HCT116 (cell line): ENCODE data around the gene MGRN1. TPM values are rescaled to one million over a fixed set of nuclear protein-coding genes. Genes with fewer than 3 reads are reported as not detected.

Source experiments
- ATAC-seq: fragments of 200-7000 bp; cut with Tn5 transposase; 2 replicates; pipeline ENCODE4 v1.9.1; 2020; ENCODE audit warnings: mild to moderate bottlenecking, moderate library complexity
- BruUV-seq: library from RNA; stranded (reverse); fragments of 400-500 nt; replicated peaks from 2 replicates; lab custom pipeline; 2021; lab: Mats Ljungman, UMichigan
- CTCF ChIA-PET: fragments of 300-600 bp; sonication (Branson Sonifier 250); formaldehyde crosslinking; loops from one replicate; lab custom pipeline; 2021; ENCODE audit warnings: antibody characterized with exemption; lab: Charles Lee
- POLR2A ChIA-PET: fragments of 300-600, 350-600 bp; sonication (Branson Sonifier 250); formaldehyde crosslinking; loops from one replicate; lab custom pipeline; 2021; ENCODE audit warnings: antibody characterized with exemption; lab: Charles Lee
- RAD21 ChIA-PET, 2 experiments: fragments of 300-600 bp; sonication (Branson Sonifier 250); formaldehyde crosslinking; loops; one replicate each; lab custom pipeline; 2023; ENCODE audit warnings: low total read pairs in 2 of 2; ENCODE audit not compliant: uncharacterized antibody in 2 of 2, unreplicated experiment in 2 of 2, low non-redundant PET in 1 of 2; lab: Charles Lee
- DNase-seq: peaks from one replicate; pipeline ENCODE4 v3.0.0-alpha.2; 2010; ENCODE audit warnings: low read depth, low spot score
- H2AFZ ChIP-seq: fragments of 200-600 bp; shearing (Covaris generic), sonication (generic); 2 replicates; pipeline ENCODE4 v1.6.1; 2017; ENCODE audit warnings: low read depth, mixed run types, mixed read lengths, antibody characterized with exemption, low read length; ENCODE audit not compliant: poor library complexity, severe bottlenecking
- H3K27ac ChIP-seq: 2 replicates; pipeline ENCODE4 v1.5.1; 2012; ENCODE audit warnings: low read depth, low read length
- H3K27me3 ChIP-seq: fragments of 200-600 bp; sonication (generic); 2 replicates; pipeline ENCODE4 v1.6.1; 2016; ENCODE audit warnings: mixed run types, low read length, mixed read lengths; ENCODE audit not compliant: insufficient read depth
- H3K36me3 ChIP-seq, 2 experiments: fragments of 200-500 bp in 1 of 2; fragments of 200-600 bp in 1 of 2; sonication (Bioruptor generic) in 1 of 2; sonication (generic) in 1 of 2; 2 replicates each; pipeline versions ENCODE4 v1.5.1 to v1.6.1; 2014 to 2016; ENCODE audit warnings: low read length in 2 of 2, inconsistent platforms in 1 of 2, mixed read lengths in 1 of 2, mixed run types in 1 of 2; ENCODE audit not compliant: insufficient read depth in 2 of 2, control insufficient read depth in 1 of 2
- H3K4me1 ChIP-seq, 2 experiments: fragments of 200-600 bp in 1 of 2; sonication (generic) in 1 of 2; 2 replicates each; pipeline versions ENCODE4 v1.5.1 to v1.6.1; 2012 to 2017; ENCODE audit warnings: low read length in 2 of 2, inconsistent platforms in 1 of 2, mild to moderate bottlenecking in 1 of 2, mixed read lengths in 1 of 2, mixed run types in 1 of 2, moderate library complexity in 1 of 2; ENCODE audit not compliant: insufficient read depth in 2 of 2, control insufficient read depth in 1 of 2
- H3K4me2 ChIP-seq: fragments of 200-600 bp; sonication (generic); 2 replicates; pipeline ENCODE4 v1.6.1; 2017; ENCODE audit warnings: mixed run types, low read length, mixed read lengths
- H3K4me3 ChIP-seq, 2 experiments: fragments of 200-600 bp in 1 of 2; sonication (generic) in 1 of 2; replicated peaks in 1 of 2; 2 replicates each; pipeline ENCODE4 v1.5.1; 2011 to 2016; ENCODE audit warnings: low read length in 2 of 2, control low read depth in 1 of 2, low read depth in 1 of 2, mild to moderate bottlenecking in 1 of 2, mixed read lengths in 1 of 2, mixed run types in 1 of 2
- H3K79me2 ChIP-seq: fragments of 200-600 bp; sonication (generic); 2 replicates; pipeline ENCODE4 v1.6.1; 2017; ENCODE audit warnings: mild to moderate bottlenecking, mixed run types, low read length, moderate library complexity, mixed read lengths; ENCODE audit not compliant: insufficient read depth
- H3K9ac ChIP-seq: fragments of 200-600 bp; sonication (generic); 2 replicates; pipeline ENCODE4 v1.6.1; 2016; ENCODE audit warnings: low read length, mixed read lengths
- H3K9me2 ChIP-seq: fragments of 200-600 bp; sonication (generic), shearing (Covaris generic); 2 replicates; pipeline ENCODE4 v1.6.1; 2017; ENCODE audit warnings: mixed run types, mild to moderate bottlenecking, moderate library complexity; ENCODE audit not compliant: insufficient read depth
- H3K9me3 ChIP-seq, 2 experiments: fragments of 200-500 bp in 1 of 2; fragments of 200-600 bp in 1 of 2; sonication (Bioruptor generic) in 1 of 2; sonication (generic) in 1 of 2; 2 replicates each; pipeline ENCODE4 v1.6.1; 2014 to 2017; ENCODE audit warnings: low read length in 2 of 2, mixed read lengths in 2 of 2, inconsistent platforms in 1 of 2, low read depth in 1 of 2, mild to moderate bottlenecking in 1 of 2, mixed run types in 1 of 2, moderate library complexity in 1 of 2; ENCODE audit not compliant: control insufficient read depth in 1 of 2, insufficient read depth in 1 of 2
- H4K20me1 ChIP-seq: fragments of 200-600 bp; sonication (generic), shearing (Covaris generic); 2 replicates; pipeline ENCODE4 v1.6.1; 2017; ENCODE audit warnings: mixed run types, mild to moderate bottlenecking, moderate library complexity; ENCODE audit not compliant: insufficient read depth
- CBX3 ChIP-seq: IDR thresholded peaks from 2 replicates; pipeline ENCODE4 v1.6.1; 2012; ENCODE audit warnings: low read depth
- EZH2 ChIP-seq: fragments of 200-600 bp; sonication (generic); IDR thresholded peaks from 2 replicates; pipeline ENCODE4 v1.6.1; 2017; ENCODE audit warnings: antibody characterized with exemption, mixed run types
- FOSL1 ChIP-seq: IDR thresholded peaks from 2 replicates; pipeline ENCODE4 v1.6.1; 2012; ENCODE audit warnings: low read depth
- JUND ChIP-seq: IDR thresholded peaks from 2 replicates; pipeline ENCODE4 v1.6.1; 2012
- RAD21 ChIP-seq: IDR thresholded peaks from 2 replicates; pipeline ENCODE4 v1.6.1; 2012; ENCODE audit warnings: low read depth, mild to moderate bottlenecking
- SIN3A ChIP-seq: IDR thresholded peaks from 2 replicates; pipeline ENCODE4 v1.6.1; 2012; ENCODE audit warnings: low read depth
- SRF ChIP-seq: IDR thresholded peaks from 2 replicates; pipeline ENCODE4 v1.6.1; 2012; ENCODE audit warnings: low read depth
- TCF7L2 ChIP-seq: IDR thresholded peaks from 2 replicates; pipeline ENCODE4 v1.7.0; 2011; ENCODE audit warnings: borderline replicate concordance, inconsistent platforms; ENCODE audit not compliant: insufficient read depth, insufficient read length; ENCODE audit errors: extremely low read depth
- YY1 ChIP-seq: IDR thresholded peaks from 2 replicates; pipeline ENCODE4 v1.6.1; 2011; ENCODE audit warnings: low read length, low read depth, moderate library complexity, mild to moderate bottlenecking; ENCODE audit not compliant: insufficient replicate concordance; ENCODE audit errors: extremely low read depth
- ZFX ChIP-seq: fragments of 450-650 bp; IDR thresholded peaks from 2 replicates; pipeline ENCODE4 v1.6.1; 2017
- intact Hi-C: fragments of 100-400 bp; cut with micrococcal nuclease; formaldehyde crosslinking; loops from 2 replicates; pipeline ENCODE4 v1.10.0; 2022
- total RNA-seq: library from RNA; stranded (reverse); gene quantifications from one replicate; pipeline ENCODE4 v1.2.1, GENCODE V29; 2021; ENCODE audit not compliant: unreplicated experiment
- TF ChIP-seq, protein P1 (sequence below): IDR thresholded peaks from 2 replicates; pipeline ENCODE4 v1.6.1; 2012; ENCODE audit warnings: low read depth
- TF ChIP-seq, protein P2 (sequence below): IDR thresholded peaks from 2 replicates; pipeline ENCODE4 v1.6.1; 2011; ENCODE audit warnings: mild to moderate bottlenecking, low read length, moderate library complexity; ENCODE audit not compliant: insufficient replicate concordance; ENCODE audit errors: extremely low read depth
- TF ChIP-seq, protein P3 (sequence below), 3 experiments: fragments of 200-600 bp in 1 of 3; sonication (generic) in 1 of 3; IDR thresholded peaks in 2 of 3; conservative IDR thresholded peaks in 1 of 3; 2 replicates each; pipeline ENCODE4 v1.5.1; 2012 to 2017; ENCODE audit warnings: low read depth in 2 of 3, low read length in 2 of 3, antibody characterized with exemption in 1 of 3, borderline replicate concordance in 1 of 3, control low read depth in 1 of 3, mild to moderate bottlenecking in 1 of 3, mixed read lengths in 1 of 3, mixed run types in 1 of 3, moderate library complexity in 1 of 3; ENCODE audit not compliant: insufficient read depth in 1 of 3
- TF ChIP-seq, protein P4 (sequence below): IDR thresholded peaks from 2 replicates; pipeline ENCODE4 v1.6.1; 2012

MGRN1 gene
- total RNA-seq, 1 experiment from 2014 or later, result 50.6 TPM

DNA sequence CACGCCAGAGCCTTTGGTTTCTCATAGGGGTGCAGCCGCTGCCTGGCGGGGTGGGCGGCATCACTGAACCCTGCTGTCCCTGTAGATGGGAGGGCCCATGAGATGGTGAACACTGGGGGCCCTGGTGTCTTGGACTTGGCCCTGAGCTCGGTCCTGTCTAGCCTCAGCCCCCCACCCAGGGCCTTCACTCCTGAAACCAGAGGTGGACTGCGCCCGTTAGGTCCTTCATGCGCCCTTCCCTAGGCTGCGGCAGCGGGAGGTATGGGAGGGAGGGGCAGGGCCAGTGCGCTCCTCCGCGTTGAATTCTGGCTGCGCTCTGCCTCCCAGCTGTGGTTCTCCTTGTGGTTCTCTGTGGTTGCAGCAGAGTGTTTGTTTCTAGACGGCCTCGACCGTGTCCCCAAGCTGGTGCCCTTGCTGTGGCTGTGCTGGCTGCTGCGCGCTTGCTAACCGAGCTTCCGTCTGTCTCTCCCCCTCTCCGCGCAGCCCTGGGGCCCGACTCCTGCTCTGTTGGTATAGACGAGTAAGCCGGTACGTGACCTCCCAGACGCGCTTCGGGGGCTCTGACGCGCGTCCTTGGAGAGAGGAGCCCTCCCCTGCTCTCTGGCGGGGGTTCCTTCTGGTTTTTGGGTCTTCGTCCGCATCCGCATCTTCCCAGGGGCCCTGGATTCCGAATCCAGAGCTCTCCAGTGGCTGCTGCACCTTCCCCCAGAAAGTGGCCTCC is 61.3 kb downstream of the MGRN1 start:
- Histone ChIP-seq H3K4me2 (no peak overlapping the region), H3K9me2 (no peaks in the 10 kb centered on the region), H3K79me2 (no peaks in the 10 kb centered on the region), H3K9me3 (no peaks in the 10 kb centered on the region), H3K27ac (no peak overlapping the region), H4K20me1 (no peaks in the 10 kb centered on the region), H2AFZ (no peak overlapping the region), H3K36me3 (peaks cover 0 to 7% of the 10 kb centered on the region in 2 experiments; a peak in 1 of 4 replicates), H3K4me3 (no peak overlapping the region), H3K27me3 (no peaks in the 10 kb centered on the region), H3K9ac (no peak overlapping the region), H3K4me1 (no peaks in the 10 kb centered on the region)
- ChIA-PET CTCF (no interaction called here), POLR2A (no interaction called here), RAD21 (no interaction called here)
- BruUV-seq, result no TSS peak
- intact Hi-C loops, result no loop called here
- DNase-seq (no peak), ATAC-seq (no peak)
- TF ChIP-seq, protein P1, sequence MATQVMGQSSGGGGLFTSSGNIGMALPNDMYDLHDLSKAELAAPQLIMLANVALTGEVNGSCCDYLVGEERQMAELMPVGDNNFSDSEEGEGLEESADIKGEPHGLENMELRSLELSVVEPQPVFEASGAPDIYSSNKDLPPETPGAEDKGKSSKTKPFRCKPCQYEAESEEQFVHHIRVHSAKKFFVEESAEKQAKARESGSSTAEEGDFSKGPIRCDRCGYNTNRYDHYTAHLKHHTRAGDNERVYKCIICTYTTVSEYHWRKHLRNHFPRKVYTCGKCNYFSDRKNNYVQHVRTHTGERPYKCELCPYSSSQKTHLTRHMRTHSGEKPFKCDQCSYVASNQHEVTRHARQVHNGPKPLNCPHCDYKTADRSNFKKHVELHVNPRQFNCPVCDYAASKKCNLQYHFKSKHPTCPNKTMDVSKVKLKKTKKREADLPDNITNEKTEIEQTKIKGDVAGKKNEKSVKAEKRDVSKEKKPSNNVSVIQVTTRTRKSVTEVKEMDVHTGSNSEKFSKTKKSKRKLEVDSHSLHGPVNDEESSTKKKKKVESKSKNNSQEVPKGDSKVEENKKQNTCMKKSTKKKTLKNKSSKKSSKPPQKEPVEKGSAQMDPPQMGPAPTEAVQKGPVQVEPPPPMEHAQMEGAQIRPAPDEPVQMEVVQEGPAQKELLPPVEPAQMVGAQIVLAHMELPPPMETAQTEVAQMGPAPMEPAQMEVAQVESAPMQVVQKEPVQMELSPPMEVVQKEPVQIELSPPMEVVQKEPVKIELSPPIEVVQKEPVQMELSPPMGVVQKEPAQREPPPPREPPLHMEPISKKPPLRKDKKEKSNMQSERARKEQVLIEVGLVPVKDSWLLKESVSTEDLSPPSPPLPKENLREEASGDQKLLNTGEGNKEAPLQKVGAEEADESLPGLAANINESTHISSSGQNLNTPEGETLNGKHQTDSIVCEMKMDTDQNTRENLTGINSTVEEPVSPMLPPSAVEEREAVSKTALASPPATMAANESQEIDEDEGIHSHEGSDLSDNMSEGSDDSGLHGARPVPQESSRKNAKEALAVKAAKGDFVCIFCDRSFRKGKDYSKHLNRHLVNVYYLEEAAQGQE, result no peak
- TF ChIP-seq EZH2 (no peak), FOSL1 (no peak), RAD21 (no peak), SRF (no peak), YY1 (no peak), ZFX (no peak), CBX3 (no peak), JUND (no peak), SIN3A (no peak), TCF7L2 (no peak)
- TF ChIP-seq, protein P2, sequence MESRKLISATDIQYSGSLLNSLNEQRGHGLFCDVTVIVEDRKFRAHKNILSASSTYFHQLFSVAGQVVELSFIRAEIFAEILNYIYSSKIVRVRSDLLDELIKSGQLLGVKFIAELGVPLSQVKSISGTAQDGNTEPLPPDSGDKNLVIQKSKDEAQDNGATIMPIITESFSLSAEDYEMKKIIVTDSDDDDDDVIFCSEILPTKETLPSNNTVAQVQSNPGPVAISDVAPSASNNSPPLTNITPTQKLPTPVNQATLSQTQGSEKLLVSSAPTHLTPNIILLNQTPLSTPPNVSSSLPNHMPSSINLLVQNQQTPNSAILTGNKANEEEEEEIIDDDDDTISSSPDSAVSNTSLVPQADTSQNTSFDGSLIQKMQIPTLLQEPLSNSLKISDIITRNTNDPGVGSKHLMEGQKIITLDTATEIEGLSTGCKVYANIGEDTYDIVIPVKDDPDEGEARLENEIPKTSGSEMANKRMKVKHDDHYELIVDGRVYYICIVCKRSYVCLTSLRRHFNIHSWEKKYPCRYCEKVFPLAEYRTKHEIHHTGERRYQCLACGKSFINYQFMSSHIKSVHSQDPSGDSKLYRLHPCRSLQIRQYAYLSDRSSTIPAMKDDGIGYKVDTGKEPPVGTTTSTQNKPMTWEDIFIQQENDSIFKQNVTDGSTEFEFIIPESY, result no peak
- TF ChIP-seq, protein P3, sequence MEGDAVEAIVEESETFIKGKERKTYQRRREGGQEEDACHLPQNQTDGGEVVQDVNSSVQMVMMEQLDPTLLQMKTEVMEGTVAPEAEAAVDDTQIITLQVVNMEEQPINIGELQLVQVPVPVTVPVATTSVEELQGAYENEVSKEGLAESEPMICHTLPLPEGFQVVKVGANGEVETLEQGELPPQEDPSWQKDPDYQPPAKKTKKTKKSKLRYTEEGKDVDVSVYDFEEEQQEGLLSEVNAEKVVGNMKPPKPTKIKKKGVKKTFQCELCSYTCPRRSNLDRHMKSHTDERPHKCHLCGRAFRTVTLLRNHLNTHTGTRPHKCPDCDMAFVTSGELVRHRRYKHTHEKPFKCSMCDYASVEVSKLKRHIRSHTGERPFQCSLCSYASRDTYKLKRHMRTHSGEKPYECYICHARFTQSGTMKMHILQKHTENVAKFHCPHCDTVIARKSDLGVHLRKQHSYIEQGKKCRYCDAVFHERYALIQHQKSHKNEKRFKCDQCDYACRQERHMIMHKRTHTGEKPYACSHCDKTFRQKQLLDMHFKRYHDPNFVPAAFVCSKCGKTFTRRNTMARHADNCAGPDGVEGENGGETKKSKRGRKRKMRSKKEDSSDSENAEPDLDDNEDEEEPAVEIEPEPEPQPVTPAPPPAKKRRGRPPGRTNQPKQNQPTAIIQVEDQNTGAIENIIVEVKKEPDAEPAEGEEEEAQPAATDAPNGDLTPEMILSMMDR (IDR thresholded peaks at IDR 0.05 in 2 of 3, conservative IDR thresholded peaks at IDR 0.05 in 1 of 3; ENCODE audit: borderline replicate concordance in 1 of 3, insufficient read depth in 1 of 3, low read depth in 2 of 3, low read length in 2 of 3), result no peak
- TF ChIP-seq, protein P4, sequence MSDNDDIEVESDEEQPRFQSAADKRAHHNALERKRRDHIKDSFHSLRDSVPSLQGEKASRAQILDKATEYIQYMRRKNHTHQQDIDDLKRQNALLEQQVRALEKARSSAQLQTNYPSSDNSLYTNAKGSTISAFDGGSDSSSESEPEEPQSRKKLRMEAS, result no peak
